GM23248 (cell line): Measurements from ENCODE around the gene TRIM28.

Experiments
- EZH2 ChIP-seq: fragments of 200-600 bp; sonication (generic); IDR thresholded peaks from 2 replicates; pipeline ENCODE4 v1.6.1; 2018; ENCODE audit warnings: antibody characterized with exemption, mild to moderate bottlenecking; ENCODE audit not compliant: insufficient read depth, poor library complexity, severe bottlenecking
- EZH2phosphoT487 ChIP-seq: fragments of 200-600 bp; sonication (generic); IDR thresholded peaks from 2 replicates; pipeline ENCODE4 v1.6.1; 2018; ENCODE audit warnings: antibody characterized with exemption, moderate library complexity, mild to moderate bottlenecking, low read depth; ENCODE audit not compliant: insufficient read depth

- TF ChIP-seq EZH2 (no peak), EZH2phosphoT487 (no peak)
These were observed 28.4 kb downstream of the TRIM28 start for GRCh38 chr19:58572026-58572817.
